Sigmoid colon (tissue), 7 donors: Measurements from ENCODE around the gene DNAH7. TPM values are rescaled to one million over a fixed set of nuclear protein-coding genes. Genes with fewer than 3 reads are reported as not detected.

Experiments
- DNase-seq: peaks from one replicate; pipeline ENCODE4 v3.0.0-alpha.2; 2019
- H3K27ac ChIP-seq, 4 donors: fragments of 200-600 bp; sonication (generic); one replicate each; pipeline ENCODE4 v1.5.1; 2016 to 2019; ENCODE audit warnings: mild to moderate bottlenecking in 1 of 4
- H3K27me3 ChIP-seq, 3 donors: fragments of 200-600 bp; sonication (generic); one replicate each; pipeline ENCODE4 v1.5.1; 2019; ENCODE audit warnings: mild to moderate bottlenecking in 1 of 3
- H3K36me3 ChIP-seq, 4 donors: fragments of 200-600 bp; sonication (generic); one replicate each; pipeline ENCODE4 v1.5.1; 2016 to 2019
- H3K4me1 ChIP-seq, 4 donors: fragments of 200-600 bp; sonication (generic); one replicate each; pipeline ENCODE4 v1.5.1; 2017 to 2019
- H3K4me3 ChIP-seq, 4 donors: fragments of 200-600 bp; sonication (generic); one replicate each; pipeline ENCODE4 v1.5.1; 2017 to 2019; ENCODE audit warnings: mild to moderate bottlenecking in 2 of 4, moderate library complexity in 1 of 4
- H3K9me3 ChIP-seq, 4 donors: fragments of 200-600 bp in 3 of 4; sonication (generic) in 3 of 4; one replicate each; pipeline versions ENCODE4 v1.5.1 to v1.6.1; 2013 to 2019
- EP300 ChIP-seq, 4 donors: sonication (generic); formaldehyde crosslinking; IDR thresholded peaks; one replicate each; pipeline ENCODE4 v1.6.1; 2017; ENCODE audit warnings: antibody characterized with exemption in 4 of 4
- POLR2A ChIP-seq, 2 donors: fragments of 450-650 bp; IDR thresholded peaks; one replicate each; pipeline ENCODE4 v1.6.1; 2016; ENCODE audit warnings: antibody characterized with exemption in 2 of 2, mild to moderate bottlenecking in 2 of 2, moderate library complexity in 2 of 2
- POLR2AphosphoS5 ChIP-seq, 4 donors: sonication (generic); formaldehyde crosslinking; IDR thresholded peaks; one replicate each; pipeline ENCODE4 v1.6.1; 2017; ENCODE audit warnings: antibody characterized with exemption in 4 of 4
- WGBS, 2 donors: extraction: QIAGEN DNeasy Blood & Tissue Kit; methylation state at CpG; one replicate each; pipeline ENCODE4 v1.1.7; 2013; 5-methylcytosine and 5-hydroxymethylcytosine counted together
- intact Hi-C: fragments of 100-400 bp; cut with DNase I; formaldehyde crosslinking; loops from one replicate; pipeline ENCODE4 v1.15.1; 2023
- polyA plus RNA-seq, 3 donors: library from polyadenylated mRNA; stranded (reverse); fragments of 200-250 nt; gene quantifications; one replicate each; pipeline ENCODE4 v1.2.3, GENCODE V29; 2013
- total RNA-seq, 4 donors: library from RNA; depleted of rRNA; stranded (reverse); fragments of >200 nt; gene quantifications; one replicate each; pipeline ENCODE4 v1.1.0, GENCODE V29; 2016
- TF ChIP-seq, protein P1 (sequence below), 4 experiments: fragments of 450-650 bp in 3 of 4; fragments of 200-600 bp in 1 of 4; IDR thresholded peaks; one replicate each; pipeline ENCODE4 v1.5.1; 2016 to 2019; ENCODE audit warnings: antibody characterized with exemption in 4 of 4, mild to moderate bottlenecking in 3 of 4, moderate library complexity in 2 of 4
- donor health status: healthy with polysubstance abuse.
- donor health status: Bipolar disorder and iron deficiency.
- donor health status: healthy.

Gene DNAH7
- total and polyA plus RNA-seq, 7 donors = 0.36 to 1.9 (median 0.99) TPM

DNA sequence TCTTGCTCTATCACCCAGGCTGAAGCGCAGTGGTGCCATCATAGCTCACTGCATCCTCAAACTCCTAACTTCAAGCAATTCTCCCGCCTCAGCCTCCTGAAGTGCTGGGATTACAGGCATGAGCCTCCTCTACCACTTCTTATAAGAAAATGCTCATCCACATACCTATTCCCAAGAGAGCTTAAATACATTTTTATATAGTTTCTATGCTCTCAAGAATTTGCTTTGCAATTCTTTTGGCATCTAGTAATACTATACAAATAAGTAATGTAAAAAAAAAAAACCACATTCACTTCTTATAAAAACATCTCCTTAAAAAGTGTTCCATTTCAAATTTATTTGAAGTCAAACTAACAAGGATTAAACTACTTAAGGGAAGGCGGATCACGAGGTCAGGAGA lies 197.3 kb downstream of the DNAH7 start:
- Histone ChIP-seq H3K36me3 (no peaks in the 10 kb centered on the region), H3K27ac (no peak overlapping the region), H3K9me3 (no peaks in the 10 kb centered on the region), H3K27me3 (no peaks in the 10 kb centered on the region), H3K4me3 (no peak overlapping the region), H3K4me1 (no peaks in the 10 kb centered on the region)
- intact Hi-C loops = no loop called here
- 95 to 97% methylated on average over 4 of the region's 4 CpGs for WGBS, 2 donors
- TF ChIP-seq POLR2AphosphoS5 (IDR thresholded peaks at IDR 0.05) = no peak
- TF ChIP-seq, protein P1, sequence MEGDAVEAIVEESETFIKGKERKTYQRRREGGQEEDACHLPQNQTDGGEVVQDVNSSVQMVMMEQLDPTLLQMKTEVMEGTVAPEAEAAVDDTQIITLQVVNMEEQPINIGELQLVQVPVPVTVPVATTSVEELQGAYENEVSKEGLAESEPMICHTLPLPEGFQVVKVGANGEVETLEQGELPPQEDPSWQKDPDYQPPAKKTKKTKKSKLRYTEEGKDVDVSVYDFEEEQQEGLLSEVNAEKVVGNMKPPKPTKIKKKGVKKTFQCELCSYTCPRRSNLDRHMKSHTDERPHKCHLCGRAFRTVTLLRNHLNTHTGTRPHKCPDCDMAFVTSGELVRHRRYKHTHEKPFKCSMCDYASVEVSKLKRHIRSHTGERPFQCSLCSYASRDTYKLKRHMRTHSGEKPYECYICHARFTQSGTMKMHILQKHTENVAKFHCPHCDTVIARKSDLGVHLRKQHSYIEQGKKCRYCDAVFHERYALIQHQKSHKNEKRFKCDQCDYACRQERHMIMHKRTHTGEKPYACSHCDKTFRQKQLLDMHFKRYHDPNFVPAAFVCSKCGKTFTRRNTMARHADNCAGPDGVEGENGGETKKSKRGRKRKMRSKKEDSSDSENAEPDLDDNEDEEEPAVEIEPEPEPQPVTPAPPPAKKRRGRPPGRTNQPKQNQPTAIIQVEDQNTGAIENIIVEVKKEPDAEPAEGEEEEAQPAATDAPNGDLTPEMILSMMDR (IDR thresholded peaks at IDR 0.05) = no peak
- TF ChIP-seq POLR2A (IDR thresholded peaks at IDR 0.05) = no peak
- TF ChIP-seq EP300 (IDR thresholded peaks at IDR 0.05) = no peak
- no peak for DNase-seq

- intact Hi-C loops = no loop called here
- H3K9me3 ChIP-seq = no peaks in the 10 kb centered on the region
- H3K27ac ChIP-seq = no peak overlapping the region
- no peak for TF ChIP-seq POLR2AphosphoS5 (IDR thresholded peaks at IDR 0.05)
- TF ChIP-seq, protein P1 (IDR thresholded peaks at IDR 0.05) = no peak
- TF ChIP-seq EP300 (IDR thresholded peaks at IDR 0.05) = no peak
- no peak for TF ChIP-seq POLR2A (IDR thresholded peaks at IDR 0.05)
- DNase-seq = no peak
- H3K4me1 ChIP-seq = no peaks in the 10 kb centered on the region
- H3K4me3 ChIP-seq = no peak overlapping the region
- no peaks in the 10 kb centered on the region for H3K27me3 ChIP-seq
- 95 to 97% methylated on average over 6 of the region's 6 CpGs for WGBS, 2 donors
- H3K36me3 ChIP-seq = no peaks in the 10 kb centered on the region
Observed at GRCh38 chr2:195864316-195864715, 204.3 kb downstream of the DNAH7 start.

DNA sequence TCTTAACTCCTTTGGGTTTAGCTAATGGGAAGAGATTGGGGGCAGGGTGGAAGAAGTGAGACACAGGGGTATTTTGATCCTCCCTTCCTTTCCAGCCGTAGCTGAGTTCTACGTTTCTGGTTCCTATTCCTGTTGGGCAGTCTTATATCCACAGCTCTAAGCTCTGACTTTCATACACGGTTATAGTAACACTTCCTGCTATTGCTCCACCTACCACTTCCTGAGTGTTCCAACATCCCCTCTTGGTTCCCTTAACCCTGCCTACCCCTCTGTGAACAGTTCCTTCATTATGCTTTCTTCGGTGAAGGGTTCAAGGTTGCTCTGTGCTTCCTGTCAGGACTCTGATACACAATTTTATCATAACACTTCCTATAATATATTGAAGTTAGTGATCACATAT lies 205.1 kb downstream of the DNAH7 start:
- no peak for TF ChIP-seq POLR2A (IDR thresholded peaks at IDR 0.05)
- no peak for TF ChIP-seq EP300 (IDR thresholded peaks at IDR 0.05)
- TF ChIP-seq POLR2AphosphoS5 (IDR thresholded peaks at IDR 0.05) = no peak
- TF ChIP-seq, protein P1 (IDR thresholded peaks at IDR 0.05) = no peak
- H3K4me3 ChIP-seq = no peak overlapping the region
- intact Hi-C loops = no loop called here
- WGBS, 2 donors = 58 to 76% methylated on average over 4 of the region's 4 CpGs
- no peak for DNase-seq
- H3K27ac ChIP-seq = no peak overlapping the region
- no peaks in the 10 kb centered on the region for H3K36me3 ChIP-seq
- no peaks in the 10 kb centered on the region for H3K9me3 ChIP-seq
- no peaks in the 10 kb centered on the region for H3K4me1 ChIP-seq
- H3K27me3 ChIP-seq = no peaks in the 10 kb centered on the region

GRCh38 chr2:195863121-195863520 lies 205.5 kb downstream of the DNAH7 start:
- H3K27me3 ChIP-seq = no peaks in the 10 kb centered on the region
- TF ChIP-seq, protein P1 (IDR thresholded peaks at IDR 0.05) = no peak
- TF ChIP-seq EP300 (IDR thresholded peaks at IDR 0.05) (no peak), POLR2A (IDR thresholded peaks at IDR 0.05) (no peak)
- intact Hi-C loops = no loop called here
- no peak overlapping the region for H3K27ac ChIP-seq
- H3K4me3 ChIP-seq = no peak overlapping the region
- 66 to 75% methylated on average over 3 of the region's 3 CpGs for WGBS, 2 donors
- no peaks in the 10 kb centered on the region for H3K4me1 ChIP-seq
- H3K9me3 ChIP-seq = no peaks in the 10 kb centered on the region
- DNase-seq = no peak
- H3K36me3 ChIP-seq = no peaks in the 10 kb centered on the region

DNA sequence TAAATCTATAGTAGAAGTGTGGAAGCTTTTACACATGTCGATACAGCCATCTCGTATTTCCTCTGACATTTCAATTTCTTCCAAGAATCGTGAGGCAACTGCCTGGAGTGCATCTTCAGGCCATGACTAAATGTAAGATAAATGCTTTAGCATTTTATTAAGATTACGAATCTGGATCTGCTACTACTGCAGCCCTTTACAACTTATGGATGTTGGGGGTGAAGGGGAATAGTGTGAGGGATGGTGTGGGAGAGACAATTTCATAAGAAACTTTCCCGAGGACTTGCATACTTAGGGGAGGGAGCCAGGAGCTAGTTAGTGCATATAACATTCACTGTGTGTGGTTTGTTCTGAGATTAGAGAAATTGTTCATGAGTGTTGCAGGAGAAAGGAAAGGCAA lies 206.8 kb downstream of the DNAH7 start:
- no peaks in the 10 kb centered on the region for H3K4me1 ChIP-seq
- DNase-seq = no peak
- WGBS, 2 donors = 89 to 92% methylated on average over 5 of the region's 5 CpGs
- intact Hi-C loops = no loop called here
- no peak overlapping the region for H3K27ac ChIP-seq
- H3K4me3 ChIP-seq = no peak overlapping the region
- no peaks in the 10 kb centered on the region for H3K27me3 ChIP-seq
- H3K36me3 ChIP-seq = no peaks in the 10 kb centered on the region
- TF ChIP-seq POLR2AphosphoS5 (IDR thresholded peaks at IDR 0.05) (no peak), POLR2A (IDR thresholded peaks at IDR 0.05) (no peak), EP300 (IDR thresholded peaks at IDR 0.05) (no peak)
- TF ChIP-seq, protein P1 (IDR thresholded peaks at IDR 0.05) = no peak
- no peaks in the 10 kb centered on the region for H3K9me3 ChIP-seq
